Stimulated activated CD4-positive, alpha-beta T cell treated with anti-CD3 and anti-CD28 coated beads, Interleukin-4, amount 100 ng/mL, for 48 hours (primary cell): ENCODE measurements around the gene TCEAL7.

ENCODE experiments used
- DNase-seq, 2 donors: peaks; one replicate each; pipeline ENCODE4 v3.0.0-alpha.2; 2020; ENCODE audit warnings: low read depth in 2 of 2

TCEAL7 gene

DNA sequence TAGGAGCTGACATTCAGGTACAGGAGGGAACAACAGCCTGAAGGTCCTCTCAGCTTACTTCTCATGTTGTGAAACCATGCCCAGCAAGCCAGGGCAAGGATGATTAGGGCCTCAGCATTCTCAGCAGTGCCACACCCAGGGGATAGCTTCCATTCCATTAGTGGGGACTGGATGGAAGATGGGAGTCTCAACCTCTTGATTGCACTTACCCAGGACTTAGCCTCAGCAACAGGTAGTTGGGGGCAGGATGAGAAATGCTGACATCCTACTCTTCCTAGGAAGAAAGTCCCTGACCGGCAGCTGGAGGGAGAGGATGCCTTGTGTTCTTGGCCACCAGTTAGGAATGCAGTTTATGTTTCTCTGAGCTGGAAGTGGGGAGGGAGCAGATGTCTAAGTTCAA is 37.5 kb downstream of the TCEAL7 start:
- DNase-seq: no peak

DNA sequence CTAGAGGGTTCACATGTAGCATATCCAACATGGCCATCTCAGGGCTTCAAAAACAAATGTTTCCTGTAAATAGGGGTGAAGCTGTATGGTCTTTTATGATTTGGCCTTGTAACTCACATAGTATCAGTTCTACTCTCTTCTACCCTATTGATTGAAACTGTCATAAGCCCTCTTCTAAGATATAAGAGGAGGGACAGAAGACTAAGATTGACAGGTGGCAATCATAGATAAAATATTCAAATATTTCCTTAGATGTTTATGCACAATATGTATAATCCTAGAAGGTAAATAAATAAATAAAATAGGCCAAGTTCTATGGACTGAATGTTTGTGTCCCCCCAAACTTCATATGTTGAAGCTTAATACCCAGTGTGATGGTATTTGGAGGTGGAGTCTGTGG is 39.4 kb downstream of the TCEAL7 start:
- no peak for DNase-seq

DNA sequence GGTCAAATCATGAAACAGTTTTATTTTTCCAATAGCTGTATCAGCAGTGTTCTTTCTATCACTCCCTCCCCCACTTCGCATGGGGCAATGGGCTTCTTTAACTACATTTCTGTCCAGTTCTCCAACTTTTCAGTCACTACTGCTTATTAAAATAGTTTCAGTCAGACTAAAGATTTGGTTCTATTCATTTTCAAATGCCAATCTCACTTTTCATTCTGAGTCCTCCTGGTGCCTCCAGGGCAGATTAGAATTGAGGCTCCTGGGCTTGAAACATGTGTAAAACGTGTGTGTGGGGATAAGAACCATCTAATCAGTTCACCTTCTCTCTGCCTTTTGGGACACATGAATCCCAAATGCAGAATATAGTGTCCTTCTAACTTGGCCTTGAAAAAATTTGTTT is 42.8 kb downstream of the TCEAL7 start:
- no peak for DNase-seq

DNA sequence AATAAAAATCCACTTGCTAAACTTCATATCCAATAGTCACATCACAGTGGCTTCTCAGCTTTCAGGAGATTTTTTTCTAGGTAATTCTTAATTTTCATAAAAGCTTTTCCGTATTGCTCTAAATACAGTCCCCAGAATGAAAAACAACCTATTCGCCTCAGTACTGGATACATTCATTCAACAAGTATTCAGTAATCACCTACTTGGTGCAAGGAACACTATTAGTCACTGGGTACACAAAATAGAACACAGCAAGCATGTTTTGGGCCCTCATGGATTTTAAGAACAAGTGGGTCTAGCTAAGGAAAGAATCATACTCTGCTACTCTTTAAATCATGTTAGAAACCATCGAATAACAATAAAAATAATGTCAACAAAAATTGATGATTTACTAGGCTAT is 43.5 kb downstream of the TCEAL7 start:
- no peak for DNase-seq

DNA sequence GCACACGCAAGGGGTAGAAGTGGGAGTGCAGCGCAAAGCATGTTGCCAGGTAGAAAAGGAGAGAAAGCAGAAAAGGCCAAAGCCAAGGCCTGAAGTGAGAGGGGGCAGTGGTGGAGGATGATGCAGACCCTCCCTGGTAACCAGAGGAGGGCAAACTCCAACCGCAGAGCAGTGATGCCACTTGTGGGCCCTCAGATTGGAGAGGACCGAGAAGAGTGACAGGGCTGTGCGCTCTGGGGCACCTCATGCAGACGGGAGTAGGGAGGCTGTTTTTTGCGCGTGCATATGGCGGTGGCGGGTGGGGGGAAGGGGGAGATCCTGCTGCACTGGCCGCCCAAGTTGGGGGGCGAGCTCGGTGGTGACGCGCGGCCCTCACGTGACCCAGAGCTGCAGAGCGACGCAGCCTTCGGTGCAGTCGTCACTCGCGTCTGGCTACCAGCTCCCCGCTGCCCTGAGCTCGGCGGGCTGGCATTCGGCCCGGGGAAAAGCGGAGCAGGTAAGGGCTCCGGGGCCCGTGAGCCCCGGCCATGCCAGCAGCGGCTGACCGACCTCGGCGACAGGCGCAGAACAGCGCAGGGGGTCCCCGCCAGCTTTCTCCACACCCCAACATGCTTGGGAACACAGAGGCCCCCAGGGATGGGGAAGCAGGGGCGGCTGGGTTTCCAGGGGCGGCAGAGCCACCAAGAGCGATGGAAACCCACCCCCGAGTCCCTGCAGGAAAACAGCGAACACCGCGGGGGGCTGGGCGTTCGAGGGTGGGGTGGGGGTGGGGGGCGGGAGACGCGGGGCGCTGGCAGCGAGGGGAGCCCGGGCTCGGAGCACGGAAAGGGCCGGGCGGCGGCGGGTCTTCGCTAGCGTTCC is 46.3 kb downstream of the TCEAL7 start, which contains the start of gene BEX3:
Gene BEX3, plus strand, starts transcription at position 421 of the 861 bp plus-strand sequence. CDS start 984 bp downstream, outside the sequence.
- DNase-seq: peak; percentile 10 to 15

DNA sequence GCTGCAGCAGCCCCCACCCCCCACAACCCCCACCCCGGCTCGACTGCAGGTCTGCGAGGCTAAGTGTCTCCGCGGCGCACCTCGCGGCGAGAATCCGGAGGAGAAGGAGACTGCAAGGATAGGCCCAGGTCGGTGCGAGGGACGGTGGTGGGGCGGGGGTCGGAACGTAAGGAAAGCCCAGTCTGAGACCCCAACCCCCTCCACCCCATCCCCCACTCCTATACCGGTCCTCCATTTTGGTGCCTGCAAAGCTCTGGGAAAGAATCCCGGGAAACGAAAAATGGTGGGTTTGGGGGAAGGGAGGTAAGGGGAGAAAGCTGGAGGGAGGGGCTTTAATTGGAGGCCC is 46.9 kb downstream of the TCEAL7 start:
- DNase-seq: no peak

DNA sequence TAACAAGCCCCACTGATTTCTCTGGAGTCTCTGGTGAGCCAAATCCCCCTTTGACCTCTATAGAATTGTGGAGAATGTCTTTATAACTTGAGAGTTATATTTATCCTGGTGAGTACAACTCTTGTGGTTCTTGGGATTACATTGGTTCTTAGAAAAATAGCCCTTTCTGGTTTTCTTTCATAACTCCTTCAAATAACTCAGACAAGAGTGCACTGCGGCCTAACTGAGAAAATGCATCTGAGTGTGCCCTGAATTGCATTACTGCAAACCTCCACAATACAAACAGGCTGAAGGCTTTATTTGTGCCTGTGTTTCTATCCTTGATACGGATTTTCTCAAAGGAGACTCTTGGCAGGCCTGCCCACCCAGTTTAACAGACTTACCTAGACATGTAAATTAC is 49.0 kb downstream of the TCEAL7 start:
- no peak for DNase-seq
